ENCODE data around the gene APOC4. TPM values are rescaled to one million over a fixed set of nuclear protein-coding genes. Genes with fewer than 3 reads are reported as not detected.

Gene APOC4
- total RNA-seq, 1 experiment from 2014 or later, result not detected

- Histone ChIP-seq H3K79me2 (ENCODE audit: insufficient read depth, low read length) (peaks cover 35% of the 10 kb centered on the region; the same call in 1 of the 2 replicates), H3K9ac (ENCODE audit: extremely low read depth, insufficient read length, low read length) (peak overlapping the region; percentile 49), H3K27ac (ENCODE audit: insufficient read length, low read depth, low read length) (no peak overlapping the region), H4K5ac (ENCODE audit: insufficient read length, low read depth, low read length) (no peak overlapping the region), H3K9me3 (ENCODE audit: control insufficient read depth, low read depth, low read length) (no peaks in the 10 kb centered on the region), H3K4ac (ENCODE audit: low read depth, low read length) (no peak overlapping the region), H2BK15ac (ENCODE audit: low read depth, low read length) (no peak overlapping the region), H3K56ac (ENCODE audit: insufficient read length, low read depth, low read length) (no peak overlapping the region), H4K91ac (ENCODE audit: insufficient read length, low read depth, low read length) (no peak overlapping the region), H3T11ph (ENCODE audit: low read length) (no peak overlapping the region), H4K8ac (replicated peaks; ENCODE audit: insufficient read length, low read depth, low read length) (no peak overlapping the region), H3K4me2 (ENCODE audit: insufficient read depth, insufficient read length, low read length) (no peak overlapping the region), H2AK5ac (ENCODE audit: insufficient read length, low read length) (no peak overlapping the region), H2BK5ac (ENCODE audit: insufficient read length, low read length) (no peak overlapping the region), H3K27me3 (ENCODE audit: insufficient read depth, low read length) (no peaks in the 10 kb centered on the region), H2BK12ac (ENCODE audit: insufficient read length, low read depth, low read length) (no peak overlapping the region), H2BK20ac (ENCODE audit: low read depth, low read length, poor library complexity, severe bottlenecking) (no peak overlapping the region), H3K4me1 (ENCODE audit: insufficient read depth, low read length) (no peaks in the 10 kb centered on the region), H3K79me1 (ENCODE audit: insufficient read depth, low read depth, low read length, poor library complexity, severe bottlenecking) (peaks cover 15% of the 10 kb centered on the region), H3K14ac (ENCODE audit: insufficient read depth, low read length) (no peak overlapping the region), H2BK120ac (ENCODE audit: low read depth, low read length, poor library complexity, severe bottlenecking) (no peak overlapping the region), H4K20me1 (ENCODE audit: control insufficient read depth, insufficient read depth, insufficient read length) (peaks cover 6% of the 10 kb centered on the region), H3K23me2 (ENCODE audit: insufficient read length, low read depth, low read length, poor library complexity, severe bottlenecking) (peaks cover 12% of the 10 kb centered on the region), H2AFZ (ENCODE audit: low read length) (no peak overlapping the region), H3K18ac (ENCODE audit: insufficient read length, low read depth, low read length) (no peak overlapping the region), H3K23ac (ENCODE audit: insufficient read length, low read depth, low read length) (no peak overlapping the region)
- peaks cover 17 to 28% of the 10 kb centered on the region in 2 experiments for H3K4me1 Mint-ChIP-seq
- H3K27ac Mint-ChIP-seq, result peak overlapping the region in 2 of 3 experiments; percentile 14 to 29; a peak in 3 of 7 replicates
- no peaks in the 10 kb centered on the region; a peak in 1 of 5 replicates for H3K9me3 Mint-ChIP-seq
- H3K27me3 Mint-ChIP-seq (ENCODE audit: low read depth), result peaks cover 2% of the 10 kb centered on the region; the same call in 1 of the 2 replicates
- no peak for DNase-seq
- H3K4me3 Mint-ChIP-seq, result no peak overlapping the region; a peak in 1 of 5 replicates
- TF ChIP-seq CTCF (conservative IDR thresholded peaks at IDR 0.05), result no peak
- peaks cover 10 to 22% (median 16%) of the 10 kb centered on the region in 3 experiments for H3K36me3 Mint-ChIP-seq (ENCODE audit: insufficient read depth in 1 of 3, low read depth in 3 of 3)
- no CpG with 5 or more reads among the region's 7 CpGs for WGBS (ENCODE audit: extremely low coverage, insufficient read length, low lambda C conversion rate)
Observed at GRCh38 chr19:44957526-44957925, 15.5 kb downstream of the APOC4 start.

Data from H9 (cell line).